WTC11 (cell line): ENCODE measurements around the gene DENND5A. TPM values are rescaled to one million over a fixed set of nuclear protein-coding genes. Genes with fewer than 3 reads are reported as not detected.
"Not testable (repeated sequence)": the region's sequence is repeated elsewhere in the genome, so short reads cannot be mapped to it uniquely, and the experiment has no call there.

Experiments used
- ATAC-seq: fragments of 200-7000 bp; cut with Tn5 transposase; 2 replicates; pipeline ENCODE4 v1.10.0; 2021; ENCODE audit warnings: mild to moderate bottlenecking, moderate library complexity
- CTCF ChIA-PET: fragments of 300-600 bp; sonication (Branson Sonifier 250); formaldehyde crosslinking; loops from one replicate; lab custom pipeline; 2021; ENCODE audit warnings: antibody characterized with exemption; lab: Charles Lee
- POLR2A ChIA-PET: fragments of 350-600 bp; sonication (Branson Sonifier 250); formaldehyde crosslinking; loops from one replicate; lab custom pipeline; 2021; ENCODE audit warnings: antibody characterized with exemption; lab: Charles Lee
- DNase-seq: peaks from one replicate; pipeline ENCODE4 v3.0.0; 2021; ENCODE audit warnings: low spot score
- H3K27ac Mint-ChIP-seq: 2 replicates; pipeline ENCODE4 v1.8.0; 2021; ENCODE audit warnings: mixed read lengths
- H3K27me3 Mint-ChIP-seq: 2 replicates; pipeline ENCODE4 v1.8.0; 2021; ENCODE audit warnings: low read depth, mild to moderate bottlenecking, moderate library complexity, mixed read lengths
- H3K36me3 Mint-ChIP-seq: 2 replicates; pipeline ENCODE4 v1.8.0; 2021; ENCODE audit warnings: mixed read lengths
- H3K4me1 Mint-ChIP-seq: 2 replicates; pipeline ENCODE4 v1.8.0; 2022; ENCODE audit warnings: mixed read lengths
- H3K4me3 Mint-ChIP-seq: 2 replicates; pipeline ENCODE4 v1.8.0; 2021; ENCODE audit warnings: mild to moderate bottlenecking, moderate library complexity, mixed read lengths
- H3K9me3 Mint-ChIP-seq: 2 replicates; pipeline ENCODE4 v1.8.0; 2021; ENCODE audit warnings: mixed read lengths
- AFF4 ChIP-seq: sonication (generic); formaldehyde crosslinking; IDR thresholded peaks from 2 replicates; pipeline ENCODE4 v1.8.1; 2023; ENCODE audit warnings: mild to moderate bottlenecking, missing genetic modification reagents, borderline replicate concordance
- CDX4 ChIP-seq: fragments of 250-450 bp; sonication (Bioruptor Pico); IDR thresholded peaks from 2 replicates; pipeline ENCODE4 v1.9.0; 2021; ENCODE audit warnings: moderate library complexity, mild to moderate bottlenecking, inconsistent platforms, borderline replicate concordance
- E2F5 ChIP-seq: sonication (generic); formaldehyde crosslinking; IDR thresholded peaks from 2 replicates; pipeline ENCODE4 v1.8.1; 2022; ENCODE audit warnings: mild to moderate bottlenecking, moderate library complexity, missing genetic modification reagents
- EMX1 ChIP-seq: fragments of 250-450 bp; sonication (Bioruptor Pico); IDR thresholded peaks from 2 replicates; pipeline ENCODE4 v1.8.0; 2021; ENCODE audit warnings: mild to moderate bottlenecking
- GABPB1 ChIP-seq: sonication (generic); formaldehyde crosslinking; IDR thresholded peaks from 2 replicates; pipeline ENCODE4 v1.8.1; 2023; ENCODE audit warnings: mild to moderate bottlenecking, missing genetic modification reagents
- HMGA2 ChIP-seq: fragments of 250-450 bp; sonication (Bioruptor Pico); IDR thresholded peaks from 2 replicates; pipeline ENCODE4 v1.4.0; 2021; ENCODE audit warnings: mild to moderate bottlenecking, moderate library complexity
- IRF1 ChIP-seq: sonication (generic); formaldehyde crosslinking; IDR thresholded peaks from 2 replicates; pipeline ENCODE4 v1.8.0; 2023; ENCODE audit warnings: missing genetic modification reagents
- JAZF1 ChIP-seq: fragments of 250-450 bp; sonication (Bioruptor Pico); IDR thresholded peaks from 2 replicates; pipeline ENCODE4 v1.9.0; 2021; ENCODE audit warnings: moderate library complexity, mild to moderate bottlenecking, inconsistent platforms
- MAX ChIP-seq: sonication (generic); formaldehyde crosslinking; IDR thresholded peaks from 2 replicates; pipeline ENCODE4 v1.8.0; 2022; ENCODE audit warnings: mild to moderate bottlenecking, missing genetic modification reagents
- RORB ChIP-seq: fragments of 250-450 bp; sonication (Bioruptor Pico); IDR thresholded peaks from 2 replicates; pipeline ENCODE4 v1.9.0; 2021; ENCODE audit warnings: mild to moderate bottlenecking
- ZMAT4 ChIP-seq: fragments of 250-450 bp; sonication (Bioruptor Pico); IDR thresholded peaks from 2 replicates; pipeline ENCODE4 v1.9.0; 2021; ENCODE audit warnings: mild to moderate bottlenecking
- ZNF121 ChIP-seq: sonication (generic); formaldehyde crosslinking; IDR thresholded peaks from 2 replicates; pipeline ENCODE4 v1.8.0; 2023; ENCODE audit warnings: missing genetic modification reagents
- ZNF317 ChIP-seq: sonication (generic); formaldehyde crosslinking; IDR thresholded peaks from 2 replicates; pipeline ENCODE4 v1.8.1; 2023; ENCODE audit warnings: low read depth, mild to moderate bottlenecking, moderate library complexity, missing genetic modification reagents, borderline replicate concordance
- ZNF425 ChIP-seq: fragments of 250-450 bp; sonication (Bioruptor Pico); conservative IDR thresholded peaks from 2 replicates; pipeline ENCODE4 v1.9.0; 2021; ENCODE audit warnings: mild to moderate bottlenecking
- total RNA-seq: library from RNA; stranded (reverse); gene quantifications from 3 replicates; pipeline ENCODE4 v1.2.3, GENCODE V29; 2021

The DENND5A gene
- total RNA-seq, 1 experiment from 2014 or later = 69.3 TPM

- Mint-ChIP-seq H3K27me3 (no peaks in the 10 kb centered on the region; the same call in 1 of the 2 replicates), H3K27ac (peak overlapping the region; percentile 4; the same call in 1 of the 2 replicates), H3K9me3 (peaks cover 6% of the 10 kb centered on the region), H3K4me1 (peaks cover 27% of the 10 kb centered on the region), H3K36me3 (peaks cover 11% of the 10 kb centered on the region)
- no peak for DNase-seq
- TF ChIP-seq ZMAT4 (CRISPR knock-in tag) = no peak
- TF ChIP-seq CDX4 (CRISPR knock-in tag) = no peak
- TF ChIP-seq RORB (CRISPR knock-in tag) = no peak
- no peak for TF ChIP-seq ZNF317 (CRISPR knock-in tag)
- no peak for TF ChIP-seq EMX1 (CRISPR knock-in tag)
- no peak for TF ChIP-seq AFF4 (CRISPR knock-in tag)
- no peak for TF ChIP-seq E2F5 (CRISPR knock-in tag)
- TF ChIP-seq, all 79 proteins: peak for 0
- no peak for ATAC-seq
- no peak overlapping the region for H3K4me3 Mint-ChIP-seq
- CTCF ChIA-PET = interaction anchor here (0.6 to 1.2 kb wide), 8 partner anchors 10 to 275 kb away, joined by 3 to 7 read pairs (median 3); no protein-coding TSS in a partner anchor
- POLR2A ChIA-PET = interaction anchor here (0.7 to 1.1 kb wide), 2 partner anchors 42 to 313 kb away, joined by 3 read pairs; no protein-coding TSS in a partner anchor
Measured at GRCh38 chr11:9259981-9260837, 4.9 kb downstream of the DENND5A start.

GRCh38 chr11:9258279-9258678, 6.9 kb downstream of the DENND5A start:
- POLR2A ChIA-PET, CTCF ChIA-PET: not testable (repeated sequence)

GRCh38 chr11:9254416-9254815, 10.7 kb downstream of the DENND5A start:
- POLR2A ChIA-PET = interaction anchor here (0.7 kb wide), 1 partner anchor 28 kb away, joined by 4 read pairs; no protein-coding TSS in a partner anchor
- CTCF ChIA-PET = interaction anchor here (0.6 to 0.7 kb wide), 3 partner anchors 45 to 444 kb away, joined by 3 read pairs; no protein-coding TSS in a partner anchor

More at GRCh38 chr11:9258279-9258678, 6.9 kb downstream of the DENND5A start:
- not testable (repeated sequence) for DNase-seq, H3K4me3 Mint-ChIP-seq, H3K27me3 Mint-ChIP-seq, H3K36me3 Mint-ChIP-seq, ATAC-seq, H3K27ac Mint-ChIP-seq, H3K9me3 Mint-ChIP-seq
- peaks cover 19% of the 10 kb centered on the region for H3K4me1 Mint-ChIP-seq

More at GRCh38 chr11:9254416-9254815, 10.7 kb downstream of the DENND5A start:
- peaks cover 9% of the 10 kb centered on the region for H3K36me3 Mint-ChIP-seq
- H3K27me3 Mint-ChIP-seq = no peaks in the 10 kb centered on the region
- no peak overlapping the region for H3K27ac Mint-ChIP-seq
- ATAC-seq = no peak
- H3K9me3 Mint-ChIP-seq = peaks cover 6% of the 10 kb centered on the region
- H3K4me1 Mint-ChIP-seq = peaks cover 9% of the 10 kb centered on the region
- no peak overlapping the region for H3K4me3 Mint-ChIP-seq
- TF ChIP-seq JAZF1 = no peak
- no peak for TF ChIP-seq GABPB1
- TF ChIP-seq IRF1 (CRISPR knock-in tag) = no peak
- no peak for TF ChIP-seq HMGA2 (CRISPR knock-in tag)
- no peak for TF ChIP-seq ZNF425 (CRISPR knock-in tag)
- no peak for TF ChIP-seq ZNF121 (CRISPR knock-in tag)
- no peak for TF ChIP-seq MAX
- DNase-seq = no peak
